ENCODE measurements around the gene ACSS3.

DNA sequence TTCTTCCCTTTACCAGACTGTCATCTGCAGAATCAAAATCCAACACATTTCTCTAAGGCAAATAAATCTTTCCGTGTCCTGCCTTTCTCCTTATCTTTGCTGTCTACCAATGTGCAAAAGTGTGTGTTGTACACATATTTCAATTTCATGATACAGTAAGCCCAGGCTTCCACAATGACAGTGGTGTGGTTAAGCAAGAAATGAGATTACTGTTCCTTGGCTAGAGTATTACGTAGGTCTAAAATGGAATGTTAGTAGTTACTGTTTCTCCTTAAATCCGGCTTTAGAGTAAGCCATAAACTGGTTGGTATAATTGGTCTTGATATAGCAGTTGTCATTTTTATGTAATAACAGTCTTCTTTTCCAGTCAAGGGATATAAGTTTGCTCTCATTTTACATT, 82.0 kb downstream of the ACSS3 start:
- TF ChIP-seq, protein P1, sequence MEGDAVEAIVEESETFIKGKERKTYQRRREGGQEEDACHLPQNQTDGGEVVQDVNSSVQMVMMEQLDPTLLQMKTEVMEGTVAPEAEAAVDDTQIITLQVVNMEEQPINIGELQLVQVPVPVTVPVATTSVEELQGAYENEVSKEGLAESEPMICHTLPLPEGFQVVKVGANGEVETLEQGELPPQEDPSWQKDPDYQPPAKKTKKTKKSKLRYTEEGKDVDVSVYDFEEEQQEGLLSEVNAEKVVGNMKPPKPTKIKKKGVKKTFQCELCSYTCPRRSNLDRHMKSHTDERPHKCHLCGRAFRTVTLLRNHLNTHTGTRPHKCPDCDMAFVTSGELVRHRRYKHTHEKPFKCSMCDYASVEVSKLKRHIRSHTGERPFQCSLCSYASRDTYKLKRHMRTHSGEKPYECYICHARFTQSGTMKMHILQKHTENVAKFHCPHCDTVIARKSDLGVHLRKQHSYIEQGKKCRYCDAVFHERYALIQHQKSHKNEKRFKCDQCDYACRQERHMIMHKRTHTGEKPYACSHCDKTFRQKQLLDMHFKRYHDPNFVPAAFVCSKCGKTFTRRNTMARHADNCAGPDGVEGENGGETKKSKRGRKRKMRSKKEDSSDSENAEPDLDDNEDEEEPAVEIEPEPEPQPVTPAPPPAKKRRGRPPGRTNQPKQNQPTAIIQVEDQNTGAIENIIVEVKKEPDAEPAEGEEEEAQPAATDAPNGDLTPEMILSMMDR (IDR thresholded peaks at IDR 0.05) = no peak
- no peak for TF ChIP-seq EP300 (IDR thresholded peaks at IDR 0.05)
